Breast epithelium (tissue), 4 donors: ENCODE measurements around the gene FZR1. TPM values are rescaled to one million over a fixed set of nuclear protein-coding genes. Genes with fewer than 3 reads are reported as not detected.

Experiments used
- DNase-seq, 2 donors: peaks; one replicate each; pipeline ENCODE4 v3.0.0-alpha.2; 2019; ENCODE audit warnings: low spot score in 2 of 2
- H3K27ac ChIP-seq, 2 donors: fragments of 200-600 bp; sonication (generic) in 1 of 2; one replicate each; pipeline ENCODE4 v1.5.1; 2016 to 2019; ENCODE audit warnings: mild to moderate bottlenecking in 1 of 2
- H3K27me3 ChIP-seq, 2 donors: fragments of 200-600 bp; sonication (generic) in 1 of 2; one replicate each; pipeline versions ENCODE4 v1.5.1 to v1.6.0; 2017 to 2019; ENCODE audit warnings: control low read depth in 1 of 2, mild to moderate bottlenecking in 1 of 2
- H3K36me3 ChIP-seq: fragments of 200-600 bp; one replicate; pipeline ENCODE4 v1.5.1; 2019
- H3K4me1 ChIP-seq, 2 donors: fragments of 200-600 bp; sonication (generic); one replicate each; pipeline ENCODE4 v1.5.1; 2016 to 2019; ENCODE audit warnings: control low read depth in 1 of 2
- H3K4me3 ChIP-seq, 3 donors: fragments of 200-600 bp; sonication (generic); 1 replicate in 2 of 3; 2 replicates in 1 of 3; pipeline ENCODE4 v1.5.1; 2016 to 2019; ENCODE audit warnings: mild to moderate bottlenecking in 3 of 3, moderate library complexity in 2 of 3
- H3K9me3 ChIP-seq, 2 donors: fragments of 200-600 bp; sonication (generic) in 1 of 2; one replicate each; pipeline ENCODE4 v1.5.1; 2016 to 2019; ENCODE audit warnings: control low read depth in 1 of 2
- CTCF ChIP-seq, 3 donors: fragments of 450-650 bp; IDR thresholded peaks; one replicate each; pipeline ENCODE4 v1.5.1; 2016 to 2017; ENCODE audit warnings: antibody characterized with exemption in 3 of 3, mild to moderate bottlenecking in 3 of 3, moderate library complexity in 3 of 3
- POLR2A ChIP-seq: fragments of 450-650 bp; IDR thresholded peaks from one replicate; pipeline ENCODE4 v1.6.1; 2016; ENCODE audit warnings: antibody characterized with exemption, mild to moderate bottlenecking, moderate library complexity
- POLR2AphosphoS5 ChIP-seq, 3 donors: sonication (generic); formaldehyde crosslinking; IDR thresholded peaks; one replicate each; pipeline ENCODE4 v1.6.1; 2017; ENCODE audit warnings: antibody characterized with exemption in 3 of 3
- intact Hi-C: fragments of 100-400 bp; cut with DNase I; formaldehyde crosslinking; loops from one replicate; pipeline ENCODE4 v1.15.1; 2023; ENCODE audit warnings: low total_unique reads
- total RNA-seq, 3 donors: library from RNA; depleted of rRNA; stranded (reverse); fragments of >200 nt; gene quantifications; one replicate each; pipeline ENCODE4 v1.1.0, GENCODE V29; 2016

The FZR1 gene
- total RNA-seq, 3 donors from 2014 or later = 15.8 to 28.7 (median 26.5) TPM

- Histone ChIP-seq H3K4me3 (no peak overlapping the region), H3K27ac (peak overlapping the region; percentile 55 to 69), H3K4me1 (peaks cover 4 to 7% of the 10 kb centered on the region in 2 donors), H3K27me3 (no peaks in the 10 kb centered on the region), H3K9me3 (no peaks in the 10 kb centered on the region), H3K36me3 (no peaks in the 10 kb centered on the region)
- intact Hi-C loops = no loop called here
- TF ChIP-seq CTCF (IDR thresholded peaks at IDR 0.05) (peak in 2 of 3 donors; percentile 21 to 28), POLR2AphosphoS5 (IDR thresholded peaks at IDR 0.05) (no peak)
- peak; percentile 76 to 78 for DNase-seq
These were observed 14.3 kb downstream of the FZR1 start for GRCh38 chr19:3520166-3521103.

- Histone ChIP-seq H3K9me3 (no peaks in the 10 kb centered on the region), H3K4me3 (no peak overlapping the region), H3K27ac (peak overlapping the region; percentile 55 to 69), H3K4me1 (peaks cover 4 to 7% of the 10 kb centered on the region in 2 donors), H3K36me3 (no peaks in the 10 kb centered on the region), H3K27me3 (no peaks in the 10 kb centered on the region)
- DNase-seq = no peak
- TF ChIP-seq POLR2A (no peak), POLR2AphosphoS5 (IDR thresholded peaks at IDR 0.05) (peak in 1 of 3 donors; percentile 15)
- intact Hi-C loops = no loop called here
These were observed 15.0 kb downstream of the FZR1 start for GRCh38 chr19:3521104-3521445.

- no peak for DNase-seq
- H3K9me3 ChIP-seq = no peaks in the 10 kb centered on the region
- no peak overlapping the region for H3K4me3 ChIP-seq
- H3K27ac ChIP-seq = no peak overlapping the region
- H3K36me3 ChIP-seq = peaks cover 4% of the 10 kb centered on the region
- no peak for TF ChIP-seq CTCF (IDR thresholded peaks at IDR 0.05)
- no peak for TF ChIP-seq POLR2A
- no peak for TF ChIP-seq POLR2AphosphoS5 (IDR thresholded peaks at IDR 0.05)
- H3K4me1 ChIP-seq = no peaks in the 10 kb centered on the region
- no peaks in the 10 kb centered on the region for H3K27me3 ChIP-seq
- intact Hi-C loops = no loop called here
These were observed 16.6 kb downstream of the FZR1 start for GRCh38 chr19:3522421-3523360.

GRCh38 chr19:3523361-3524077 lies 17.4 kb downstream of the FZR1 start:
- peaks cover 4% of the 10 kb centered on the region for H3K36me3 ChIP-seq
- no peak for DNase-seq
- TF ChIP-seq CTCF (IDR thresholded peaks at IDR 0.05) = no peak
- no peak for TF ChIP-seq POLR2A
- no peak for TF ChIP-seq POLR2AphosphoS5 (IDR thresholded peaks at IDR 0.05)

More at GRCh38 chr19:3523361-3524077, 17.4 kb downstream of the FZR1 start:
- H3K27ac ChIP-seq = no peak overlapping the region
- H3K9me3 ChIP-seq = no peaks in the 10 kb centered on the region
- H3K27me3 ChIP-seq = no peaks in the 10 kb centered on the region
- H3K4me1 ChIP-seq = no peaks in the 10 kb centered on the region
- intact Hi-C loops = no loop called here
- H3K4me3 ChIP-seq = no peak overlapping the region
